ENCODE results near the gene PDILT. TPM values are rescaled to one million over a fixed set of nuclear protein-coding genes. Genes with fewer than 3 reads are reported as not detected.

The PDILT gene
- total and polyA plus RNA-seq, 9 of the 15 experiments (the other 6 are each of a cell fraction or from before 2014, with no cell fraction given), result not detected

GRCh38 chr16:20396846-20397467 is 7.6 kb downstream of the PDILT start:
- Histone ChIP-seq H3K79me2 (ENCODE audit: control insufficient read depth, insufficient read depth, low read length) (no peaks in the 10 kb centered on the region), H3K9me3 (replicated peaks; ENCODE audit: control insufficient read depth, insufficient read depth, low read depth, low read length) (no peaks in the 10 kb centered on the region), H3K36me3 (ENCODE audit: control insufficient read depth, insufficient read depth, low read length) (no peaks in the 10 kb centered on the region), H3K9me1 (ENCODE audit: control insufficient read depth, insufficient read depth, low read length) (no peaks in the 10 kb centered on the region), H3K4me3 (no peak overlapping the region), H3K27me3 (ENCODE audit: control insufficient read depth in 2 of 2, insufficient read depth in 2 of 2, low read length in 2 of 2) (peaks cover 0 to 21% of the 10 kb centered on the region in 2 experiments; a peak in 3 of 5 replicates), H3K9ac (ENCODE audit: insufficient read depth in 1 of 2, low read depth in 2 of 2, low read length in 2 of 2) (no peak overlapping the region), H3K27ac (ENCODE audit: extremely low read depth, low read depth, low read length) (no peak overlapping the region), H4K20me1 (replicated peaks; ENCODE audit: control insufficient read depth, insufficient read depth, low read length) (peaks cover 4% of the 10 kb centered on the region; the same call in 1 of the 2 replicates), H3K4me1 (replicated peaks in 1 of 2; ENCODE audit: control insufficient read depth in 2 of 2, insufficient read depth in 2 of 2, low read length in 2 of 2) (no peaks in the 10 kb centered on the region), H3K4me2 (ENCODE audit: insufficient read depth, low read length) (no peak overlapping the region), H2AFZ (ENCODE audit: low read depth, low read length) (no peak overlapping the region)
- no TSS peak for BruUV-seq (replicated peaks)
- in situ Hi-C loops (cut with MboI) (no loop called here), intact Hi-C loops (cut with micrococcal nuclease) (no loop called here)
- TF ChIP-seq CEBPG (CRISPR knock-in tag; IDR thresholded peaks at IDR 0.05) (no peak), CEBPG (tag; conservative IDR thresholded peaks at IDR 0.05 in 1 of 2, IDR thresholded peaks at IDR 0.05 in 1 of 2) (peak; percentile 15 to 85; a peak in 2 of 4 replicates), ZNF707 (CRISPR knock-in tag; conservative IDR thresholded peaks at IDR 0.05) (no peak), CEBPB (tag; IDR thresholded peaks at IDR 0.05) (peak; percentile 61; the same call in 1 of the 2 replicates)
- ChIA-PET CTCF (ENCODE audit: low intra/inter-chr PET ratio) (no interaction called here), POLR2A (no interaction called here)
- no peak for ATAC-seq
- FAIRE-seq, result no peak
- no peak for DNase-seq (ENCODE audit: extremely low read depth in 1 of 4, low spot score in 3 of 4)
- WGBS (ENCODE audit: insufficient coverage, low coverage, missing lambda C conversion rate), result 5% methylated on average over 7 of the region's 7 CpGs

DNA sequence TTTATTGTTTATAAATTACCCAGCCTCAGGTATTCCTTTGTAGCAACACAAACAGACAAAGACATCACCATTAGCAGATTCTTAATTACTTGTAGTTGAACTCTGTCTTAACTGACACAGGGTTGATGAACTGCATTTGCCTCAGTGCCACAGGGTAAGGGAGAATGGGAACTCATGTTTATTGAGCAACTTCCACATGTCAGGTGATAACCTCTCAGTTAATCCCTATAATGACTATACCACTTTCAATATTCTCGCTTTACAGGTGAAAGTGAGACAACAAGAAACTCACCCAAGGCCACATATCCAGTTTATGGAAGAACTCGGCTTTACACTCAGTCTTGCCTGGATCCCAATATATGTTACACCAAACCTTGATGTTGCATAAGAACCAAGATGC is 8.6 kb downstream of the PDILT start:
- FAIRE-seq (no peak), ATAC-seq (no peak), DNase-seq (ENCODE audit: extremely low read depth in 1 of 4, low spot score in 3 of 4) (no peak)
- no TSS peak for BruUV-seq (replicated peaks)
- intact Hi-C loops (cut with micrococcal nuclease), result no loop called here
- no peak overlapping the region for H3K27ac ChIP-seq (ENCODE audit: extremely low read depth, low read depth, low read length)
- H3K4me1 ChIP-seq (replicated peaks in 1 of 2; ENCODE audit: control insufficient read depth in 2 of 2, insufficient read depth in 2 of 2, low read length in 2 of 2), result no peaks in the 10 kb centered on the region
- peaks cover 0 to 15% of the 10 kb centered on the region in 2 experiments; a peak in 3 of 5 replicates for H3K27me3 ChIP-seq (ENCODE audit: control insufficient read depth in 2 of 2, insufficient read depth in 2 of 2, low read length in 2 of 2)
- no peak overlapping the region for H3K4me3 ChIP-seq
- no peaks in the 10 kb centered on the region for H3K36me3 ChIP-seq (ENCODE audit: control insufficient read depth, insufficient read depth, low read length)
- H4K20me1 ChIP-seq (replicated peaks; ENCODE audit: control insufficient read depth, insufficient read depth, low read length), result peaks cover 4% of the 10 kb centered on the region; the same call in 1 of the 2 replicates
- TF ChIP-seq POLR3G (IDR thresholded peaks at IDR 0.05; ENCODE audit: extremely low read depth, insufficient read length, insufficient replicate concordance), result no peak
- TF ChIP-seq PHB2 (IDR thresholded peaks at IDR 0.05; ENCODE audit: low read depth), result no peak
- no peak for TF ChIP-seq ZNF134 (CRISPR knock-in tag; conservative IDR thresholded peaks at IDR 0.05)
- no peak for TF ChIP-seq PURB (CRISPR knock-in tag; IDR thresholded peaks at IDR 0.05; ENCODE audit: low read depth)
- no peak for TF ChIP-seq SMARCE1 (IDR thresholded peaks at IDR 0.05)
- TF ChIP-seq PML (IDR thresholded peaks at IDR 0.05; ENCODE audit: low read length), result no peak
- TF ChIP-seq RFX7 (CRISPR knock-in tag; IDR thresholded peaks at IDR 0.05), result no peak
- TF ChIP-seq, protein P1, sequence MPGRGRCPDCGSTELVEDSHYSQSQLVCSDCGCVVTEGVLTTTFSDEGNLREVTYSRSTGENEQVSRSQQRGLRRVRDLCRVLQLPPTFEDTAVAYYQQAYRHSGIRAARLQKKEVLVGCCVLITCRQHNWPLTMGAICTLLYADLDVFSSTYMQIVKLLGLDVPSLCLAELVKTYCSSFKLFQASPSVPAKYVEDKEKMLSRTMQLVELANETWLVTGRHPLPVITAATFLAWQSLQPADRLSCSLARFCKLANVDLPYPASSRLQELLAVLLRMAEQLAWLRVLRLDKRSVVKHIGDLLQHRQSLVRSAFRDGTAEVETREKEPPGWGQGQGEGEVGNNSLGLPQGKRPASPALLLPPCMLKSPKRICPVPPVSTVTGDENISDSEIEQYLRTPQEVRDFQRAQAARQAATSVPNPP (IDR thresholded peaks at IDR 0.05; ENCODE audit: borderline replicate concordance, insufficient read depth, insufficient read length), result no peak
- no peak for TF ChIP-seq NCOR1 (IDR thresholded peaks at IDR 0.05)
- TF ChIP-seq ESRRA (IDR thresholded peaks at IDR 0.05; ENCODE audit: borderline replicate concordance, low read depth), result no peak
- POLR2A ChIA-PET, result no interaction called here
- no peaks in the 10 kb centered on the region for H3K9me1 ChIP-seq (ENCODE audit: control insufficient read depth, insufficient read depth, low read length)
- no peak overlapping the region for H2AFZ ChIP-seq (ENCODE audit: low read depth, low read length)
- H3K9me3 ChIP-seq (replicated peaks; ENCODE audit: control insufficient read depth, insufficient read depth, low read depth, low read length), result no peaks in the 10 kb centered on the region
- H3K4me2 ChIP-seq (ENCODE audit: insufficient read depth, low read length), result no peak overlapping the region
- CTCF ChIA-PET (ENCODE audit: low intra/inter-chr PET ratio), result no interaction called here
- in situ Hi-C loops (cut with MboI), result no loop called here
- no peaks in the 10 kb centered on the region for H3K79me2 ChIP-seq (ENCODE audit: control insufficient read depth, insufficient read depth, low read length)
- 0% methylated on average over 2 of the region's 2 CpGs for WGBS (ENCODE audit: insufficient coverage, low coverage, missing lambda C conversion rate)
- no peak overlapping the region for H3K9ac ChIP-seq (ENCODE audit: insufficient read depth in 1 of 2, low read depth in 2 of 2, low read length in 2 of 2)
